Tibial nerve (tissue), 4 donors: Measurements from ENCODE around the gene ATP6AP1. TPM values are rescaled to one million over a fixed set of nuclear protein-coding genes. Genes with fewer than 3 reads are reported as not detected.
"Not testable (repeated sequence)": the region's sequence is repeated elsewhere in the genome, so short reads cannot be mapped to it uniquely, and the experiment has no call there.

Experiments
- DNase-seq, 2 donors: peaks; one replicate each; pipeline ENCODE4 v3.0.0-alpha.2; 2019; ENCODE audit warnings: low spot score in 2 of 2
- H3K27ac ChIP-seq, 4 donors: fragments of 200-600 bp; sonication (generic) in 3 of 4; one replicate each; pipeline ENCODE4 v1.5.1; 2017 to 2019; ENCODE audit warnings: mild to moderate bottlenecking in 1 of 4
- H3K27me3 ChIP-seq, 2 donors: fragments of 200-600 bp; sonication (generic) in 1 of 2; one replicate each; pipeline versions ENCODE4 v1.5.1 to v1.6.0; 2017 to 2019
- H3K36me3 ChIP-seq, 3 donors: fragments of 200-600 bp; sonication (generic); one replicate each; pipeline ENCODE4 v1.5.1; 2018 to 2019
- H3K4me1 ChIP-seq, 4 donors: fragments of 200-600 bp; sonication (generic) in 3 of 4; one replicate each; pipeline ENCODE4 v1.5.1; 2017 to 2019
- H3K4me3 ChIP-seq, 4 donors: fragments of 200-600 bp; sonication (generic) in 3 of 4; one replicate each; pipeline ENCODE4 v1.5.1; 2017 to 2019; ENCODE audit warnings: mild to moderate bottlenecking in 1 of 4, moderate library complexity in 1 of 4
- H3K9me3 ChIP-seq, 4 donors: fragments of 200-600 bp; sonication (generic) in 3 of 4; one replicate each; pipeline ENCODE4 v1.5.1; 2017 to 2019
- CTCF ChIP-seq, 5 experiments: fragments of 200-600 bp in 3 of 5; fragments of 450-650 bp in 2 of 5; sonication (generic) in 3 of 5; IDR thresholded peaks; one replicate each; pipeline ENCODE4 v1.5.1; 2016 to 2019; ENCODE audit warnings: antibody characterized with exemption in 5 of 5, mild to moderate bottlenecking in 3 of 5, moderate library complexity in 2 of 5
- EP300 ChIP-seq, 2 donors: sonication (generic); formaldehyde crosslinking; IDR thresholded peaks; one replicate each; pipeline ENCODE4 v1.6.1; 2017; ENCODE audit warnings: antibody characterized with exemption in 2 of 2, mild to moderate bottlenecking in 1 of 2
- POLR2A ChIP-seq, 2 donors: fragments of 450-650 bp; IDR thresholded peaks; one replicate each; pipeline ENCODE4 v1.6.1; 2017; ENCODE audit warnings: antibody characterized with exemption in 2 of 2, mild to moderate bottlenecking in 2 of 2, moderate library complexity in 2 of 2
- whole genome bisulfite sequencing, 2 donors: methylation state at CpG; one replicate each; pipeline ENCODE4 v1.1.5; 2018; 5-methylcytosine and 5-hydroxymethylcytosine counted together
- total RNA-seq, 4 donors: library from RNA; depleted of rRNA; stranded (reverse); fragments of >200 nt; gene quantifications; one replicate each; pipeline ENCODE4 v1.1.0, GENCODE V29; 2016

ATP6AP1 gene
- total RNA-seq, 4 donors from 2014 or later: 42.9 to 59.7 (median 50.4) TPM

DNA sequence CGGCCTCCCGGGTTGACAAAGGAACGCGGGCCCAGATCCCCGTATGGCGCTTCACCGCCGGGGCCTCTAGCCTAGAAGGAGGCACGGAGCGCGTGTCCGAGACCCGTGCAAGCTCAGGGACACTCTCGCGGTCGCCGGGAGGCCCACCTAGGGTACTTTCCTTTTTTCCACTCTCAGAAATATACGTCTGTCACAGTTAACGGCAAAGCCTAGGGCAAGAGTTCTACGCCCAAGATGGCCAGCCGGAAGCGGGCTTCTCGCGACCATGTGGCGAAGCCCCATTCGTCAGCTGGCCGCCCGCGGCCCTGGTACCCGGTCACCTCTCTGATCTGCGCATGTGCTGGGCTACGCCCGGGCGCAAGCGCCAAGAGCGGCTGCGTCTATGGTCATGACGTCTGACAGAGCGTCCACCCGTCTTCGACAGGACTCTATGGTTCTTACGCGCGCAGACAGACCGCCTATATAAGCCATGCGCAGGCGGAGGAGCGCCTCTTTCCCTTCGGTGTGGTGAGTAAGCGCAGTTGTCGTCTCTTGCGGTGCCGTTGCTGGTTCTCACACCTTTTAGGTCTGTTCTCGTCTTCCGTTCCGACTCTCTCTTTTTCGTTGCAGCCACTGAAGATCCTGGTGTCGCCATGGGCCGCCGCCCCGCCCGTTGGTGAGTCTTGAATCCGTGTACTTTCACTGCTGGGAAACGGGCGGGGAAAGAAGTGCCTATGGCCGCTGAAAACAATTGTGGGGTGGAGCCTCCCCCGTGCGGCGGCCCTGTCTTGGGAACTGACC is 30.4 kb upstream of the ATP6AP1 start, which contains the start of gene RPL10:
RPL10 (plus strand) TSS at position 490 of the 780 bp plus-strand sequence; CDS start at position 633, 143 bp downstream.
- peak; percentile 80 to 81 for DNase-seq
- TF ChIP-seq EP300 (IDR thresholded peaks at IDR 0.05): peak; percentile 87 to 99
- TF ChIP-seq POLR2A (IDR thresholded peaks at IDR 0.05): peak; percentile 57 to 87
- peak in 1 of 5 experiments; percentile 8 for TF ChIP-seq CTCF (IDR thresholded peaks at IDR 0.05)
- peak within 1 kb of the TSS; percentile 50 to 77 (median 71) for H3K4me3 ChIP-seq
- H3K27me3 ChIP-seq: no peaks in the 10 kb centered on the region
- 0 to 36% methylated on average over 9 to 69 of the region's 69 CpGs for WGBS, 2 donors
- H3K4me1 ChIP-seq: peaks cover 0 to 18% (median 0%) of the 10 kb centered on the region in 4 donors
- no peaks in the 10 kb centered on the region for H3K9me3 ChIP-seq
- H3K36me3 ChIP-seq: peaks cover 0 to 23% (median 6%) of the 10 kb centered on the region in 3 donors
- peak within 1 kb of the TSS; percentile 97 to 99 (median 98) for H3K27ac ChIP-seq

GRCh38 chrX:154398668-154399526 is 29.6 kb upstream of the ATP6AP1 start:
- H3K36me3 ChIP-seq: peaks cover 0 to 23% (median 6%) of the 10 kb centered on the region in 3 donors
- no peak for TF ChIP-seq EP300 (IDR thresholded peaks at IDR 0.05)
- peak; percentile 76 to 85 (median 84) for TF ChIP-seq CTCF (IDR thresholded peaks at IDR 0.05)
- peak overlapping the region; percentile 97 to 99 (median 98) for H3K27ac ChIP-seq
- no peaks in the 10 kb centered on the region for H3K27me3 ChIP-seq
- DNase-seq: peak; percentile 75 to 83
- H3K4me3 ChIP-seq: peak overlapping the region; percentile 50 to 77 (median 71)
- H3K4me1 ChIP-seq: peaks cover 0 to 18% (median 0%) of the 10 kb centered on the region in 4 donors
- no peaks in the 10 kb centered on the region for H3K9me3 ChIP-seq
- WGBS, 2 donors: 2 to 46% methylated on average over 33 to 49 of the region's 49 CpGs

- H3K36me3 ChIP-seq: peaks cover 0 to 23% (median 6%) of the 10 kb centered on the region in 3 donors
- 14 to 64% methylated on average over 9 of the region's 14 CpGs for WGBS, 2 donors
- no peaks in the 10 kb centered on the region for H3K27me3 ChIP-seq
- TF ChIP-seq CTCF (IDR thresholded peaks at IDR 0.05): no peak
- TF ChIP-seq POLR2A (IDR thresholded peaks at IDR 0.05): no peak
- no peak for TF ChIP-seq EP300 (IDR thresholded peaks at IDR 0.05)
- H3K4me3 ChIP-seq: peak overlapping the region; percentile 50 to 77 (median 71)
- no peak for DNase-seq
- no peaks in the 10 kb centered on the region for H3K9me3 ChIP-seq
- peak overlapping the region in 3 of 4 donors; percentile 98 to 99 (median 99) for H3K27ac ChIP-seq
- H3K4me1 ChIP-seq: peaks cover 0 to 18% (median 0%) of the 10 kb centered on the region in 4 donors
Observed at GRCh38 chrX:154399527-154400368, 28.7 kb upstream of the ATP6AP1 start.

- Histone ChIP-seq H3K36me3 (peaks cover 0 to 23% (median 6%) of the 10 kb centered on the region in 3 donors), H3K4me3 (peak overlapping the region in 1 of 4 donors; percentile 77), H3K4me1 (peaks cover 0 to 18% (median 0%) of the 10 kb centered on the region in 4 donors)
- not testable (repeated sequence) for H3K27me3 ChIP-seq, DNase-seq, H3K27ac ChIP-seq, H3K9me3 ChIP-seq
- 61 to 74% methylated on average over 4 to 6 of the region's 6 CpGs for WGBS, 2 donors
Observed at GRCh38 chrX:154400369-154400817, 28.1 kb upstream of the ATP6AP1 start.
